Stomach (tissue), 9 donors: ENCODE data around the gene GRIA4. TPM values are rescaled to one million over a fixed set of nuclear protein-coding genes. Genes with fewer than 3 reads are reported as not detected.
"Not testable (repeated sequence)": the region's sequence is repeated elsewhere in the genome, so short reads cannot be mapped to it uniquely, and the experiment has no call there.

ENCODE experiments used
- DNase-seq, 2 donors: peaks; one replicate each; pipeline versions ENCODE4 v3.0.0 to v3.0.0-alpha.2; 2013 to 2019
- H3K27ac ChIP-seq, 5 donors: fragments of 200-600 bp in 4 of 5; sonication (generic) in 4 of 5; one replicate each; pipeline ENCODE4 v1.5.1; 2013 to 2019; ENCODE audit warnings: mild to moderate bottlenecking in 1 of 5, moderate library complexity in 1 of 5
- H3K27me3 ChIP-seq, 3 donors: fragments of 200-600 bp; sonication (generic); one replicate each; pipeline ENCODE4 v1.5.1; 2017 to 2019; ENCODE audit warnings: mixed run types in 1 of 3
- H3K36me3 ChIP-seq, 4 donors: fragments of 200-600 bp; sonication (generic); 1 replicate in 3 of 4; 2 replicates in 1 of 4; pipeline ENCODE4 v1.5.1; 2016 to 2019
- H3K4me1 ChIP-seq, 4 donors: fragments of 200-600 bp; sonication (generic); one replicate each; pipeline ENCODE4 v1.5.1; 2016 to 2019
- H3K4me3 ChIP-seq, 4 donors: fragments of 200-600 bp; sonication (generic) in 3 of 4; one replicate each; pipeline ENCODE4 v1.5.1; 2016 to 2019; ENCODE audit warnings: mild to moderate bottlenecking in 1 of 4
- H3K9me3 ChIP-seq, 4 donors: fragments of 200-600 bp; sonication (generic); one replicate each; pipeline ENCODE4 v1.5.1; 2016 to 2019
- CTCF ChIP-seq, 7 experiments: fragments of 450-650 bp in 4 of 7; fragments of 200-600 bp in 3 of 7; sonication (generic) in 3 of 7; IDR thresholded peaks; one replicate each; pipeline ENCODE4 v1.5.1; 2016 to 2019; ENCODE audit warnings: antibody characterized with exemption in 7 of 7, control low read depth in 2 of 7, mild to moderate bottlenecking in 1 of 7
- EP300 ChIP-seq: sonication (generic); formaldehyde crosslinking; IDR thresholded peaks from one replicate; pipeline ENCODE4 v1.6.1; 2017; ENCODE audit warnings: antibody characterized with exemption
- POLR2A ChIP-seq, 4 donors: fragments of 450-650 bp; IDR thresholded peaks; one replicate each; pipeline ENCODE4 v1.6.1; 2016; ENCODE audit warnings: antibody characterized with exemption in 4 of 4, control low read depth in 2 of 4, mild to moderate bottlenecking in 1 of 4, moderate library complexity in 1 of 4
- POLR2AphosphoS5 ChIP-seq, 3 donors: sonication (generic); formaldehyde crosslinking; IDR thresholded peaks; one replicate each; pipeline ENCODE4 v1.6.1; 2016; ENCODE audit warnings: antibody characterized with exemption in 3 of 3
- WGBS, 5 donors: extraction: QIAGEN DNeasy Blood & Tissue Kit in 3 of 5; methylation state at CpG; one replicate each; pipeline versions ENCODE4 v1.1.5 to v1.1.7; 2013 to 2018; 5-methylcytosine and 5-hydroxymethylcytosine counted together
- intact Hi-C: fragments of 100-400 bp; cut with DNase I; formaldehyde crosslinking; loops from one replicate; pipeline ENCODE4 v1.15.1; 2023; ENCODE audit warnings: low total_unique reads
- polyA plus RNA-seq, 3 donors: library from polyadenylated mRNA; stranded (reverse); fragments of 200-250 nt; gene quantifications; one replicate each; pipeline ENCODE4 v1.2.3, GENCODE V29; 2013
- total RNA-seq, 5 donors: library from RNA; depleted of rRNA; stranded (reverse); fragments of >200 nt; gene quantifications; one replicate each; pipeline versions ENCODE4 v1.1.0 to v1.2.3, GENCODE V29; 2014 to 2016
- donor health status: healthy with polysubstance abuse.
- donor health status: Bipolar disorder and iron deficiency.
- donor health status: healthy.

GRIA4 gene
- total and polyA plus RNA-seq, 8 donors, result under 0.01 to 5.9 (median 2.0) TPM; not detected in 1

- no peak overlapping the region for H3K27ac ChIP-seq
- H3K9me3 ChIP-seq, result peaks cover 0 to 8% (median 2%) of the 10 kb centered on the region in 4 donors
- H3K36me3 ChIP-seq, result no peaks in the 10 kb centered on the region
- H3K4me3 ChIP-seq, result no peak overlapping the region
- no peak for TF ChIP-seq EP300
- TF ChIP-seq CTCF (IDR thresholded peaks at IDR 0.05), result no peak
- no peak for TF ChIP-seq POLR2A (IDR thresholded peaks at IDR 0.05)
- no peak for TF ChIP-seq POLR2AphosphoS5 (IDR thresholded peaks at IDR 0.05)
- H3K4me1 ChIP-seq, result no peaks in the 10 kb centered on the region
- no peak for DNase-seq
- 58 to 72% (median 70%) methylated on average over 3 of the region's 3 CpGs for WGBS, 5 donors
- intact Hi-C loops, result no loop called here
- no peaks in the 10 kb centered on the region for H3K27me3 ChIP-seq
Observed at GRCh38 chr11:105878510-105878909, 268.6 kb downstream of the GRIA4 start.

- WGBS, 5 donors, result 57 to 89% (median 72%) methylated on average over 5 of the region's 5 CpGs
- intact Hi-C loops, H3K27ac ChIP-seq, H3K4me1 ChIP-seq, H3K36me3 ChIP-seq, DNase-seq, H3K27me3 ChIP-seq, H3K9me3 ChIP-seq, H3K4me3 ChIP-seq: not testable (repeated sequence)
Observed at GRCh38 chr11:105878927-105879326, 269.1 kb downstream of the GRIA4 start.

- H3K27ac ChIP-seq, result no peak overlapping the region
- H3K36me3 ChIP-seq, result no peaks in the 10 kb centered on the region
- H3K27me3 ChIP-seq, result no peaks in the 10 kb centered on the region
- peaks cover 0 to 4% (median 0%) of the 10 kb centered on the region in 4 donors for H3K9me3 ChIP-seq
- intact Hi-C loops, result no loop called here
- TF ChIP-seq CTCF (IDR thresholded peaks at IDR 0.05) (no peak), POLR2A (IDR thresholded peaks at IDR 0.05) (no peak), POLR2AphosphoS5 (IDR thresholded peaks at IDR 0.05) (no peak), EP300 (no peak)
- H3K4me3 ChIP-seq, result no peak overlapping the region
- no peaks in the 10 kb centered on the region for H3K4me1 ChIP-seq
- no peak for DNase-seq
Observed at GRCh38 chr11:105881027-105881426, 271.2 kb downstream of the GRIA4 start.

- no peaks in the 10 kb centered on the region for H3K27me3 ChIP-seq
- no peak overlapping the region for H3K4me3 ChIP-seq
- no peaks in the 10 kb centered on the region for H3K9me3 ChIP-seq
- no peaks in the 10 kb centered on the region for H3K36me3 ChIP-seq
- no peak overlapping the region for H3K27ac ChIP-seq
- TF ChIP-seq EP300 (no peak), POLR2AphosphoS5 (IDR thresholded peaks at IDR 0.05) (no peak), CTCF (IDR thresholded peaks at IDR 0.05) (no peak), POLR2A (IDR thresholded peaks at IDR 0.05) (no peak)
- WGBS, 5 donors, result 60 to 77% (median 67%) methylated on average over 3 of the region's 3 CpGs
- DNase-seq, result no peak
- intact Hi-C loops, result no loop called here
- H3K4me1 ChIP-seq, result no peaks in the 10 kb centered on the region
Observed at GRCh38 chr11:105884436-105884835, 274.6 kb downstream of the GRIA4 start.

- 53 to 63% (median 56%) methylated on average over 2 of the region's 2 CpGs for WGBS, 5 donors
- Histone ChIP-seq H3K27me3 (no peaks in the 10 kb centered on the region), H3K4me3 (no peak overlapping the region), H3K9me3 (no peaks in the 10 kb centered on the region), H3K36me3 (no peaks in the 10 kb centered on the region), H3K27ac (no peak overlapping the region), H3K4me1 (no peaks in the 10 kb centered on the region)
- TF ChIP-seq POLR2AphosphoS5 (IDR thresholded peaks at IDR 0.05) (no peak), EP300 (no peak), POLR2A (IDR thresholded peaks at IDR 0.05) (no peak), CTCF (IDR thresholded peaks at IDR 0.05) (no peak)
- no peak for DNase-seq
- intact Hi-C loops, result no loop called here
Observed at GRCh38 chr11:105891685-105892084, 281.8 kb downstream of the GRIA4 start.
